Body of pancreas (tissue), 4 donors: Measurements from ENCODE around the gene ITGBL1.

Experiments
- POLR2A ChIP-seq, 3 donors: fragments of 450-650 bp; IDR thresholded peaks; one replicate each; pipeline ENCODE4 v1.6.1; 2016; ENCODE audit warnings: antibody characterized with exemption in 3 of 3, mild to moderate bottlenecking in 2 of 3
- TF ChIP-seq, protein P1 (sequence below), 7 experiments: fragments of 450-650 bp in 4 of 7; fragments of 200-600 bp in 3 of 7; sonication (generic) in 3 of 7; IDR thresholded peaks; one replicate each; pipeline ENCODE4 v1.5.1; 2016 to 2019; ENCODE audit warnings: antibody characterized with exemption in 7 of 7

DNA sequence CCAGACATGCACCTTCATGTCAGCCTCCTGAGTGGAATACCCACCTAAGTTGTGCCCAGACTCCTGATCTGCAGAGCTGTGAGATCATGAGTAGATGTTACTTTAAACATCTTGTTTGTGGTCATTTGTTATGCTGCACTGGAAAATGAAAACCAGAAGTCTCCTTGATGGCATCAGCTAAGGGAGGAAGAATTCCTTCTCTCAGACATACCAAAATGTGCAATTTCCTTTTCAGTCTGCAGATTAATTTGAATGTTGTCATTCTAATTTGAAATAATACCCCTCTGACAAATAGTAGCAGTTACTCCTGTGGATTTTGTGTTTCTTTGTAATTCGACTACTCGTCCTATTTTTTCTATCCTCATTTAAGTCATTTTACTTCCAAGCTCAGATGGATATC is 59.3 kb downstream of the ITGBL1 start:
- no peak for TF ChIP-seq POLR2A (IDR thresholded peaks at IDR 0.05)
- TF ChIP-seq, protein P1, sequence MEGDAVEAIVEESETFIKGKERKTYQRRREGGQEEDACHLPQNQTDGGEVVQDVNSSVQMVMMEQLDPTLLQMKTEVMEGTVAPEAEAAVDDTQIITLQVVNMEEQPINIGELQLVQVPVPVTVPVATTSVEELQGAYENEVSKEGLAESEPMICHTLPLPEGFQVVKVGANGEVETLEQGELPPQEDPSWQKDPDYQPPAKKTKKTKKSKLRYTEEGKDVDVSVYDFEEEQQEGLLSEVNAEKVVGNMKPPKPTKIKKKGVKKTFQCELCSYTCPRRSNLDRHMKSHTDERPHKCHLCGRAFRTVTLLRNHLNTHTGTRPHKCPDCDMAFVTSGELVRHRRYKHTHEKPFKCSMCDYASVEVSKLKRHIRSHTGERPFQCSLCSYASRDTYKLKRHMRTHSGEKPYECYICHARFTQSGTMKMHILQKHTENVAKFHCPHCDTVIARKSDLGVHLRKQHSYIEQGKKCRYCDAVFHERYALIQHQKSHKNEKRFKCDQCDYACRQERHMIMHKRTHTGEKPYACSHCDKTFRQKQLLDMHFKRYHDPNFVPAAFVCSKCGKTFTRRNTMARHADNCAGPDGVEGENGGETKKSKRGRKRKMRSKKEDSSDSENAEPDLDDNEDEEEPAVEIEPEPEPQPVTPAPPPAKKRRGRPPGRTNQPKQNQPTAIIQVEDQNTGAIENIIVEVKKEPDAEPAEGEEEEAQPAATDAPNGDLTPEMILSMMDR (IDR thresholded peaks at IDR 0.05) = no peak
